Measurements from ENCODE around the gene LPP.

Gene LPP

GRCh38 chr3:188829130-188829529 lies 675.2 kb downstream of the LPP start:
- DNase-seq, result no peak

DNA sequence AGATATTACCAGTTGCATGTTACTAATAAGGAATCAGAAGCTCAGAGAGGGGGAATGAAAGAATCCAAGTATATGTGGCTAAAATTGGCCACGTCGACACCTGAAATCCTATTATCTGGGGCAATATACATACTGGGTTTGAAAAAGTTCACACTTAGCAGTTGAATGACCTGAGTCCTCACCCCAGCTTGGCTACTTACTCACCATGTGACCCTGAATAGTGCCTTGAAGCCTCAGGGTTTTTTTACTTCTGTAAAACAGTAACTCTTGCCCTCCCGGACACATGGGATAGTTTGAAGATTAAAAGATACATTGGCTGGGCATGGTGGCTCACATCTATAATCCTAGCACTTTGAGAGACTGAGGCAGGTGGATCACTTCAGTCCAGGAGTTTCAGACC lies 675.6 kb downstream of the LPP start:
- no peak for DNase-seq

- no peak for DNase-seq
These were observed 676.9 kb downstream of the LPP start for GRCh38 chr3:188830893-188831292.

DNA sequence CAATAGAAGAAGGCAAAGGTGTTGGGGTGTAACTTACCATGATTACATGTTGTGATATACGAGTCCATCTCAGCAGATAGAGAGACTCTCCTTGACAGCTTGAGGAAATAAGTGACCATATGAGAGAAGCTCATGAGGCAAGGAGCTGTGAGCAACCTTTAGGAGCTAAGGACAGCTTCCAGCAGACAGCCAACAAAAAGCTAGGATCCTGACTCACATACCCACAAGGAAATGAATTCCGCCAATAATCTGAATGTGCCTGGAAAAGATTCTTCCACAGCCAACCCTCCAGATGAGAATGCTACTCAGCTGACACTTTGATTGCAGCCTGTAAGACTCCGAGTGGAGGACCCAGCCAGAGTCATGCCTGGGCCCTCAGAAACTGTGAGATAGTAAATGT lies 678.2 kb downstream of the LPP start:
- DNase-seq, result no peak

DNA sequence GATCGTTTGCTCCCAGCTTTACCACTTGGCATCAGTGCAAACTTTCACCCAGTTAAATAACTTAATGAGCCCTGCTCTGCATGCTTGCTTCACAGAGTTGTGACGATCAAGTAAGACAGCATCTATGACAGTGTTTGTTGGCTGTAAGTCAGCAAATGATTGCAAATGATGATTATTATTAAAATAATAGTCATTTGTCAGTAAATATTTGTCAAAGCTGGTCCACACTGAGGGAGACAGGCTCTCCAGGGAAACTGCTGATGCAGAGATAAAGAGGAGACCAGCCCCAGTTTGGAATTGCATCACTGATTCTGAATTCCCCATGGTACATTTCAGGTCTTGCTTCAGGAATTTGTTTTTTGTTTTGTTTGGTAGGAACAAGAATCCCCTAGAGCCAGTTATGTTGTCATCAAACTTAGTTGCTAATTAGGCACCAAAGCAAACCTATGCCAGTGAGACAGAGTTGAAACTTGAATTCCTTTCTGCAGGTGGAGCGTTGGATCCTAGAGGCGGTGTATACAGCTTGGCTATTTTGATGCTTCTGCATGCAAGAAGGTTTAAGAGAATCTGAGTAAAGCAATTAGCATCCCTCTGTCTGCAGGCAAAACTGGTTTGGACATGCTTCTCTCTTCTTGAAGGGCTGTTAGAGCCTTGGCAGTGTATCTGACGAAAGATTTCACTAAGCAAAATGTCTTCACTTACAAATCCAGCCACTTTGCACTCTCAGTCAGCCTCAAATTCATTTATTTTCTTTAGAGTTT lies 679.2 kb downstream of the LPP start:
- peak in 1 of 2 experiments; percentile 19 for DNase-seq

DNA sequence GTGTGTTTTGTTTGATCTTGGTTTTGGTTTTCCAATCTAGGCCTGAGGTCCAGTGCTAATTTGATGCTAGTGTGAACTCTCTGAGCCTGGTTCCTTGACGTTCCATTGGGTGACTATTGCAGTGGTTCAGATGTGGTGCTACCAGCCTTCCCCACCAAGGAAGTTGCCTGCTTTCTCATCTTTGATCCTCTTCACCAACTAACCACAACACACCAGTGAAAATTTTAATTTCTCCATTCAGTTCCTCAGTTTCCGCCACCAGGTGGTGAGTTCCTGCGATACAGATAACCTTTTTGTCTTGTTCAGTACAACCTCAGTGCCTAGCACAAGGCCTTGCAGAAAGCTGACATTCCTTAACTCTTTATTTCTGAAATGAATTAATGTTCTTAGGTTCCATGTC lies 680.4 kb downstream of the LPP start:
- DNase-seq, result no peak

DNA sequence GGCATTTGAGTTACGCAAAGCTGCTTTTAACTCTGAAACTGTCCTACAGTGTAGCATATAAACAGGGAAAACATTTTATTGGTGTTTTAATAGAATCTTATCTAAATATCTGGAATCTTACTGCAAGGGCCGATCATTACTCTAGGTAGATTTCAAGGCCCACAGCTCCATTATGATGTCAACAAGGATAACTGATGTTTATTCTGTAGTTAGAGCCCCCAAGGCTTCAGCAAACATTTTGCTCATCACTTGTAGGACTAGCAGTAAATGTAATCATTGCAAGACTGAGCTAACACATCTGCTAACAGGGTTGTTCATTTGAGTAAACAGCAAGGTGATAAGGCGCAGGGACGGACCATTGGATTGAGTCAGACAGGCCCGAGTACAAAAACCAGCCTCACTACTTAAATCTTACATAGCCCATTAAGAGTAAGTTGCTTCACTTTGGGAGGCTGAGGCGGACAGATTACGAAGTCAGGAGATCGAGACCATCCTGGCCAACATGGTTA lies 685.3 kb downstream of the LPP start:
- peak in 1 of 2 experiments; percentile 52 for DNase-seq

DNA sequence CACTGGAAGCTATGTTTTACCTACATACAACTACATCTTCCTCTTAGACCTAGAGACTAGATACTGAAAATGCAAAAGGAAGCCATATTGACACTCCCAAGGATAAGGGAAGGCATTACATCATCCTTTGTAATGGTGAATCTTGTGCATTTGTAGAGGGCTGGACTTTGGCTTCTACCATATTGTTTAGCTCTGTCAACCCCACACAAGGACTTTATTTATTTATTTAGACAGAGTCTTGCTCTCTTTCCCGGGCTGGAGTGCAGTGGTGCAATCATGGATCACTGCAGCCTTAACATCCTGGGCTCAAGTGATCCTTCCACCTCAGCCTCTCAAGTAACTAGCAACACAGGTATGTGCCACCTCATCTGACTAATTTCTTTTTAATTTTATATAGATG lies 686.3 kb downstream of the LPP start:
- DNase-seq, result no peak

DNA sequence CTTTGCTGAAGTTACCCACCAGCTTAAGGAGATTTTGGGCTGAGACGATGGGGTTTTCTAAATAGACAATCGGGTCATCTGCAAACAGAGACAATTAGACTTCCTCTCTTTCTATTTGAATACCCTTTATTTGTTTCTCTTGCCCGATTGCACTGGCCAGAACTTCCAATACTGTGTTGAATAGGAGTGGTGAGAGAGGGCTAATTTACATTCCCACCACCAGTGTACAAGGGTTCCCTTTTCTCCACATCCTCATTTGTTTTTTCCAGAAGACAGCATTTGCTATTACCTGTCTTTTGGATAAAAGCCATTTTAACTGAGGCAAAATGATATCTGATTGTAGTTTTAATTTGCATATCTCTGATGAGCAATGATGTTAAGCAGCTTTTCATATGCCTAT lies 687.9 kb downstream of the LPP start:
- DNase-seq, result no peak

- DNase-seq, result no peak
These were observed 688.7 kb downstream of the LPP start for GRCh38 chr3:188842639-188843038.

- DNase-seq, result no peak
These were observed 690.1 kb downstream of the LPP start for GRCh38 chr3:188844096-188844495.

DNA sequence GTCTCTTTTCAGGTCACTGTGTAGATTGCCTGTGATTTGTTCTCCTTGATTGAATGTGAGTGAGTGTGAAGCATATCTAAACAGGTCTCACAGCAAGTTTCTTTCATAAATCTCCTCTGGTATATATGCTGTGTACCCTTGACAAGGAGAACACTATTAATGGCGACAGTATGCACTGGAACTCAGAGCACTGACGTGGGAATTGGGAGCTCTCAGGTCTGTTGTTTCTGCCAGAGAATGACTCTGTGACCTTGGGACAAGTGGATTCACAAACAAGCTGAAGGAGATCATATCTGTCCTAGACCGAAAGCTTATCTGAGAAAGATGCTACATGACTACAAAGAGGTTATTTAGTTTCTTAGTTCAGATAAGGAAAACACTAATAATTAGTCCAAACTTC lies 691.6 kb downstream of the LPP start:
- no peak for DNase-seq

GRCh38 chr3:188848947-188849346 lies 695.0 kb downstream of the LPP start:
- DNase-seq, result no peak

DNA sequence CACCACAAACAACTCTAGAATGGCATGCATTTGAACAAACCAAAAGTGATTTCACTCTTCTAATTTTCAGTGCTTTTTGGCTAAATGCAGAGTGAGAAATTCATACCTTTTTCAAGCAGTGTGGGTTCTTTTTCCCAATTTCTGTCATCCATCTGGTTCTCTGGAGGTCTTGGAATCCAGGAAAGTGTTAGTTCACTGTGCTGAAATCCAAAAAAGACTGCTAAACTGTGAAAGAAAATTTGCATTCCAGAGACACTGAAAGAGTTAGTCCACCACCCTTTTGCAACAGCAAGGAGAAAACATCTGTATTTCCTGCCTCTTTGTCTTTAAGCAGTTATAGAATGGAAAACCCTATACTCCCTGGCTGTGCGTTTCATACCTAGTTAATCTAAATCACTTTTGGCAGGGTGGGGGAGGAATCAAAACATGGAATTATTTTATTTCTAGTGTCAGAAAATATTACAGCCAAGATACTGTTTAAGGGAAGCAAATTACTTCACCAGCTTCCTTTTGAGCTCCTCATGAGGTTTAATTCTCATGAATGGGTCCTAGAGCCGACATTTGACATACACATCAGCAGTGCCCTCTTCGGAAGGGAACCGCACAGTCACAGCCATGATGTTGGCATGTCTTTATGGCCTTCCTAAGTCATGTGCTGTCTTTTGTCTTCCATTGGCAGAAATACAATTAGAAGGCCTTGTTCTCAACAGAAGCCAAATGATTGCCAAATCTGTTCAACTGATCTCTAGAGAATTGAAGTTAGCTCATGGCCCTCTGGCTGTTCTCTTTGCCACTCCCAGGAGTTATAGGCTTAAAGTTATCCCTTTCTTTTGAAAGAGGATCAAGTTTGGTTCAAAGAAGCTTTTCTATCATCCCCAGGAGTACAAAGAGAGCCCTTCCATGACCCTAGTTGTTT lies 700.2 kb downstream of the LPP start:
- no peak for DNase-seq

DNA sequence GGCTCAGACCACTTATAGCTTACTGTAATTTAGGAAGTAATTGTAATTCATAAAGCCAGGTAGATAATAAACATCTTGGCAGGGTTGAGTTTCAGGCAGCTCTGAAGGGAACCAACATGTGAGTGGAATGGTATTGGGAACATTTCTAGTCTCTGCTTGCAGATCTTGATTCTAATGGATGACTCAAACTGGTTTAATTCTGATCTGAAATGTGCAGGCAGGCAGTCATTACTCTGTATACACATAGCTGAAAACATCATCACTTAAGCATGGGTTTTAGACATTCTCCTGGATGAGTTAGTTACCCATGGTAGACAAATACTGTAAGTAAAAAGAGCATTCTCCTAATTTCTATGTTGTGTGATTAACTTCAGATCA lies 700.8 kb downstream of the LPP start:
- DNase-seq, result no peak

DNA sequence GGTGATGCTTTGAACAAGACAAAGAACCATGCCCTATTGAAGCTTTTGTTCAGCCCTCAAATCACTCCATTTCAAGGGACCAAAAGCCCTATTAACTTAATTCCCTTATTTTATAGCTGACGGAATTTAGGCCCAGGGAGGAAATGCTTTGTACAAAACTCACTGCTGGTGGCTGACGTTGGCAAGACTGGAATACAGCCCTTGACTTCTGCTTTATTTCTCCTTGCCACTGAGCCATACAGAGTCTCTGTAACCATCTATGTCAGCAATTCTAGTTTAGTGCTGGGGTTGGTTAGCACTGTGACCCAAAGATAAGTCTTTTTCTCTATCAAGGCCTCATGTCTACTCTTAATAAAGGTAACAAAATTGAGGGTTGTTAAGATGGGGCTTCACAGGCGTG lies 701.7 kb downstream of the LPP start:
- no peak for DNase-seq

- no peak for DNase-seq
These were observed 706.2 kb downstream of the LPP start for GRCh38 chr3:188860147-188860546.

DNA sequence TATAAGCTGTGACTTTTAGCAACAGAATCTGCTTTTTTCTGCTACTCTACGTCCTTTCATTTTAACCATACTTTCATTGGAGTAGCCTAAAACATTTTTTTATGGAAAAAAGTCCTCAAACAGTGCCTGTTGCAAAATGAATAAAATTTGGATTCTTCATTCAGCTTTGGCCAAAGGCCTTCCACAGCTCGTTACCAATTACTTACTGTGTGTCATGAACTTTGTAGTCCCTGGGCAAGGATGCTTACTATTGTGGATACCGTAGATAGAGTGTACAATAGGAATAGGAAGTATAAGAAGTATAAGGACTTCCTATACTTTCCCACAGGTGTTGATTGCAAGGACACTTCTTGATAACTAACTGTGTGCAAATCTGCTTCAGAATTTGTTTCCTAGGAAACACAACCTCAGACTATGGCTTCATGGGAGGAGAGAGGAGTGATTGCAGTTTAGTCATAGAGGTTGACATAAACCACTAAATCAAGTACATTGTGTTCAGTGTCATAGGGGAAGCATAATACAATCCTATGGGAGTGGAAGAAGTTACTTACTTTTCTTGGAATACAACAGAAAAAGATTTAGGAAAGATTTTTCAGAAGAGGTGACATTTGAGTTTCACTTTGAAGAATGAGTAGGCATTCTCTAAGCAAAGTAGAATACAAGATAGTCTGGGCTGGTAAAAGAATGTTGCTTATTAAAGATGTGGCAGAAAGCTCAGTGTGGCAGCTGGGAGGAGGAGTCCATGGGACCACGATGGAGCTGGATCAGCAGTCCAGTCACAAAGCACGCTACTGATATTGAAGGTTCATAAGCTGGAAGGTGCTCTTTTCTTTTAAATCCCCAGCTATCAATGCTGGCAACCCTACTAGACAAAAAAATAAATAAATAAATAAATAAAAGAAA lies 708.1 kb downstream of the LPP start:
- no peak for DNase-seq

DNA sequence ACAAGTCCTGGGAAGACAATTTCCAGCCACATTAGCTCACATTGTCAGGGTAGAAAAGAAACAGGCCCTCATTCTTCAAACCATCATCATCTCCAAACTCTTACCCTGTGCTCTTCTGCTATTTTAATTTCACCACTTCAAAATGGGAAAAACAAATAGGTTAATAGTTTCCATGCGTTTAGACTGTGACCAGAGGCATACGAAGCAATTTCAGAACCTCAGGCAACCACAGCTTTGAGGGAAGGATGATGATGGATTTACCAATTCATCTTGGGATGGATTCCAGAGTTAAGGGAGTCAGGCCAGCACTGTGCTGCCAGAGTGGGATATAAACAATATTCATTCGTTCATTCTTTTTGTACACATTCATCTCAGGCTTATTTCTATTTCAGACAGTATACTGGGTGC lies 710.0 kb downstream of the LPP start:
- DNase-seq, result no peak

- DNase-seq, result no peak
These were observed 713.8 kb downstream of the LPP start for GRCh38 chr3:188867691-188868265.

GRCh38 chr3:188868803-188869202 lies 714.8 kb downstream of the LPP start:
- no peak for DNase-seq

DNA sequence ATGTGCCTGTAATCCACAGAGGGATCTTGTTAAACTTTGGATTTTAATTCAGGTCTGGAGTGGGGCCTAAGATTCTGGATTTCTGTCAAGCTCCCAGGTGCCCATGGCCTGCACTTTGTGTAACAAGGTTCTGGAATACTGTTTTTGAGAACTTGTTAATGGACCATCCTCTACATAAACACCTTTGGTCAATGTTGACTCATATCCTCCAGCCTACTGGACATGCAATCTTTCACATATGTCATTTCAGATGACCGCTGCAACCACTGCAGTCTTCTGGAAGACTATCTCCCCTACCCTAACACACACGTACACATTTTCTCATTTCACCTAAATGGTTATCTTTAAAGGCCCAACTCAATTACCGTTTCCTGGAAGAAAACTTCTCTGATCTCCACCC lies 715.7 kb downstream of the LPP start:
- no peak for DNase-seq

DNA sequence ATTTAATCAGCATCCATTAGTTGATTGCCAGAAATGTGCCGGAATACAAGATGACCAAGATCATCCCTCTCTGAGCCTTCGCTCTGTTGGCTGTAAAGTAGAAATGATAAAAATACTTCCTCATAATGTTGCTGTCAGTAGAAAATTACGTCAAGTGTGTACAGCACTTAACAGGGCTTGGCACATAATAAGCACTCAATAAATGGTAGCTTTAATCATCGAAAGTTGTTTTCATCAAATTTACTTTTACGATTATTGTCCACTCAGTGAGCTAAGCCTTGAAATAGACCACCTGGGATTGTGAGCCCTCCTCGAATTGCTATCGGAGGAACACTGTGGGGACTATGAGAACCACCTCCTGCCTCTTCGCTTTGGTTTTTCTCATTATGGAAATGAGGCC lies 716.5 kb downstream of the LPP start:
- no peak for DNase-seq

Measured in NCI-H2081 (cell line).